IMR-90 (cell line): ENCODE results near the gene YIPF7. TPM values are rescaled to one million over a fixed set of nuclear protein-coding genes. Genes with fewer than 3 reads are reported as not detected.

Source experiments
- ATAC-seq: fragments of 200-7000 bp; cut with Tn5 transposase; 2 replicates; pipeline ENCODE4 v1.9.1; 2020; ENCODE audit warnings: low read depth, mild to moderate bottlenecking, moderate library complexity
- BruUV-seq: library from RNA; stranded (reverse); fragments of 400-500 nt; replicated peaks from 2 replicates; lab custom pipeline; 2021; lab: Mats Ljungman, UMichigan
- CTCF ChIA-PET: fragments of 300-600 bp; formaldehyde crosslinking; extraction: SDS; loops from one replicate; lab custom pipeline; 2021; ENCODE audit warnings: antibody characterized with exemption; lab: Yijun Ruan, JAX
- POLR2A ChIA-PET: fragments of 300-600 bp; sonication (Branson Sonifier 250); formaldehyde crosslinking; loops from one replicate; lab custom pipeline; 2022; ENCODE audit warnings: antibody characterized with exemption; ENCODE audit not compliant: unreplicated experiment; lab: Charles Lee
- DNase-seq: peaks from one replicate; pipeline ENCODE4 v3.0.0; 2013
- H2AFZ ChIP-seq: replicated peaks from 2 replicates; pipeline ENCODE3; 2013; ENCODE audit warnings: low read length, mild to moderate bottlenecking; ENCODE audit not compliant: poor library complexity
- H2AK5ac ChIP-seq: 2 replicates; pipeline ENCODE4 v1.6.1; 2013; ENCODE audit warnings: low read depth, low read length, inconsistent platforms
- H2AK9ac ChIP-seq: replicated peaks from 2 replicates; pipeline ENCODE3; 2013; ENCODE audit warnings: mild to moderate bottlenecking, low read depth, low read length, moderate library complexity; ENCODE audit not compliant: poor library complexity
- H2BK120ac ChIP-seq: 2 replicates; pipeline ENCODE4 v1.6.1; 2013; ENCODE audit warnings: low read depth, low read length, inconsistent platforms
- H2BK15ac ChIP-seq: 3 replicates; pipeline ENCODE4 v1.6.1; 2013; ENCODE audit warnings: low read depth, low read length, inconsistent platforms
- H2BK20ac ChIP-seq: 2 replicates; pipeline ENCODE4 v1.6.1; 2013; ENCODE audit warnings: low read depth, mild to moderate bottlenecking, inconsistent platforms, low read length, moderate library complexity
- H2BK5ac ChIP-seq: 2 replicates; pipeline ENCODE4 v1.6.1; 2013; ENCODE audit warnings: mild to moderate bottlenecking, low read depth, low read length, inconsistent platforms; ENCODE audit not compliant: poor library complexity, severe bottlenecking
- H3K14ac ChIP-seq: replicated peaks from 2 replicates; pipeline ENCODE4 v1.6.1; 2013; ENCODE audit warnings: low read depth, low read length, inconsistent platforms
- H3K18ac ChIP-seq: 2 replicates; pipeline ENCODE4 v1.6.1; 2013; ENCODE audit warnings: low read depth, low read length, control low read depth
- H3K23ac ChIP-seq: 2 replicates; pipeline ENCODE4 v1.6.1; 2013; ENCODE audit warnings: low read depth, low read length, inconsistent platforms
- H3K27ac ChIP-seq: 2 replicates; pipeline ENCODE4 v1.5.1; 2013; ENCODE audit warnings: mild to moderate bottlenecking, control low read depth, low read length; ENCODE audit not compliant: insufficient read depth
- H3K27me3 ChIP-seq: 2 replicates; pipeline ENCODE4 v1.6.1; 2013; ENCODE audit warnings: low read length; ENCODE audit not compliant: control insufficient read depth, insufficient read depth
- H3K36me3 ChIP-seq: 2 replicates; pipeline ENCODE4 v1.6.1; 2013; ENCODE audit warnings: low read length, mixed read lengths; ENCODE audit not compliant: control insufficient read depth, insufficient read depth
- H3K4ac ChIP-seq: 2 replicates; pipeline ENCODE4 v1.6.1; 2013; ENCODE audit warnings: low read depth, low read length, inconsistent platforms
- H3K4me1 ChIP-seq: 2 replicates; pipeline ENCODE4 v1.6.1; 2013; ENCODE audit warnings: low read length, mixed read lengths; ENCODE audit not compliant: control insufficient read depth, insufficient read depth
- H3K4me2 ChIP-seq: 2 replicates; pipeline ENCODE4 v1.6.1; 2013; ENCODE audit warnings: low read depth, mild to moderate bottlenecking, control low read depth, low read length, moderate library complexity
- H3K4me3 ChIP-seq: 2 replicates; pipeline ENCODE4 v1.5.1; 2013; ENCODE audit warnings: low read depth, mild to moderate bottlenecking, control low read depth, low read length, moderate library complexity; ENCODE audit not compliant: insufficient read depth
- H3K56ac ChIP-seq: 2 replicates; pipeline ENCODE4 v1.6.1; 2013; ENCODE audit warnings: low read length, inconsistent platforms; ENCODE audit not compliant: insufficient read depth; ENCODE audit errors: extremely low read depth
- H3K79me1 ChIP-seq, 2 experiments: 2 replicates each; pipeline ENCODE4 v1.6.1; 2013; ENCODE audit warnings: low read length in 2 of 2, inconsistent platforms in 1 of 2, low read depth in 1 of 2
- H3K9ac ChIP-seq: 2 replicates; pipeline ENCODE4 v1.6.1; 2013; ENCODE audit warnings: low read depth, low read length, control low read depth
- H3K9me1 ChIP-seq: 2 replicates; pipeline ENCODE4 v1.6.1; 2013; ENCODE audit warnings: low read length, inconsistent platforms; ENCODE audit not compliant: insufficient read depth
- H3K9me3 ChIP-seq: 2 replicates; pipeline ENCODE4 v1.6.1; 2013; ENCODE audit warnings: low read length; ENCODE audit not compliant: control insufficient read depth, insufficient read depth
- H4K20me1 ChIP-seq: 2 replicates; pipeline ENCODE4 v1.6.1; 2013; ENCODE audit warnings: low read length, inconsistent platforms; ENCODE audit not compliant: insufficient read depth
- H4K5ac ChIP-seq: 2 replicates; pipeline ENCODE4 v1.6.1; 2013; ENCODE audit warnings: mild to moderate bottlenecking, low read depth, low read length, control low read depth
- H4K8ac ChIP-seq, 2 experiments: 2 replicates each; pipeline ENCODE4 v1.6.1; 2013; ENCODE audit warnings: low read depth in 2 of 2, low read length in 2 of 2, control low read depth in 1 of 2, inconsistent platforms in 1 of 2
- H4K91ac ChIP-seq: 2 replicates; pipeline ENCODE4 v1.6.1; 2013; ENCODE audit warnings: low read depth, low read length, inconsistent platforms; ENCODE audit not compliant: insufficient read depth
- CHD1 ChIP-seq: IDR thresholded peaks from 2 replicates; pipeline ENCODE4 v1.6.1; 2012; ENCODE audit warnings: low read depth, low read length, improper control_type of control experiment
- ELK1 ChIP-seq: fragments of 150-350 bp; IDR thresholded peaks from 2 replicates; pipeline ENCODE4 v1.6.1; 2016; ENCODE audit warnings: low read depth, mild to moderate bottlenecking, low read length, moderate library complexity, borderline replicate concordance
- MAZ ChIP-seq: IDR thresholded peaks from 2 replicates; pipeline ENCODE4 v1.6.1; 2012; ENCODE audit warnings: low read depth, mild to moderate bottlenecking, low read length, improper control_type of control experiment, moderate library complexity, borderline replicate concordance
- USF2 ChIP-seq: fragments of 150-350 bp; IDR thresholded peaks from 2 replicates; pipeline ENCODE4 v1.6.1; 2017; ENCODE audit warnings: mild to moderate bottlenecking, antibody characterized with exemption, low read length, low read depth
- WGBS, 2 experiments: methylation state at CpG; one replicate each; pipeline versions ENCODE4 v1.1.5 to v1.1.7; 2013; ENCODE audit warnings: missing lambda C conversion rate in 2 of 2; ENCODE audit not compliant: insufficient read length in 1 of 2; ENCODE audit errors: extremely low coverage in 2 of 2; 5-methylcytosine and 5-hydroxymethylcytosine counted together
- dilution Hi-C: fragments of 300-500 bp; cut with HindIII; formaldehyde crosslinking; loops from one replicate; pipeline ENCODE4 v1.14.3; 2018; ENCODE audit warnings: low sequenced_read_pairs; ENCODE audit not compliant: unreplicated experiment
- in situ Hi-C: fragments of 300-500 bp; cut with MboI; formaldehyde crosslinking; loops from 3 replicates; pipeline ENCODE4 v1.14.3; 2019; ENCODE audit warnings: low sequenced_read_pairs, inconsistent platforms, mixed read lengths
- intact Hi-C: fragments of 100-400 bp; cut with micrococcal nuclease; formaldehyde crosslinking; loops from 2 replicates; pipeline ENCODE4 v1.10.0; 2022
- polyA plus RNA-seq, 3 experiments: library from polyadenylated mRNA; depleted of rRNA; stranded (reverse); fragments of >200 nt; gene quantifications; 2 replicates each; pipeline ENCODE4 v1.2.3, GENCODE V29; 2012; ENCODE audit warnings: low replicate concordance in 1 of 3
- total RNA-seq: library from RNA; depleted of rRNA; stranded (reverse); fragments of >200 nt; gene quantifications from 2 replicates; pipeline ENCODE4 v1.2.3, GENCODE V29; 2012; rRNA removed

Gene YIPF7
- total and polyA plus RNA-seq, 2 of the 4 experiments (the other 2 are of a cell fraction): not detected

- no peak overlapping the region for H2AK5ac ChIP-seq
- no peak for TF ChIP-seq MAZ
- TF ChIP-seq ELK1: no peak
- no peak for TF ChIP-seq USF2
- TF ChIP-seq CHD1: no peak
- no peak overlapping the region for H3K4me3 ChIP-seq
- no peaks in the 10 kb centered on the region for H3K27me3 ChIP-seq
- no peak overlapping the region for H3K23ac ChIP-seq
- no peaks in the 10 kb centered on the region for H3K4me1 ChIP-seq
- no peak overlapping the region for H2AK9ac ChIP-seq
- ATAC-seq: no peak
- no peak overlapping the region for H4K91ac ChIP-seq
- H3K18ac ChIP-seq: no peak overlapping the region
- H3K4me2 ChIP-seq: no peak overlapping the region
- H3K14ac ChIP-seq: no peak overlapping the region
- H3K9me1 ChIP-seq: no peaks in the 10 kb centered on the region
- no peak overlapping the region for H3K4ac ChIP-seq
- H3K36me3 ChIP-seq: no peaks in the 10 kb centered on the region
- intact Hi-C loops: no loop called here
- in situ Hi-C loops: no loop called here
- no peak overlapping the region for H3K56ac ChIP-seq
- no peak overlapping the region for H3K27ac ChIP-seq
- peaks cover 2% of the 10 kb centered on the region; the same call in 1 of the 2 replicates for H3K9me3 ChIP-seq
- 0% methylated on average over 1 of the region's 1 CpG; no CpG with 5 or more reads in 1 of the 2 experiments for WGBS, 2 experiments
- no peak for DNase-seq
- POLR2A ChIA-PET: no interaction called here
- BruUV-seq: no TSS peak
- no peak overlapping the region for H4K5ac ChIP-seq
- no peaks in the 10 kb centered on the region for H3K79me1 ChIP-seq
- H3K9ac ChIP-seq: no peak overlapping the region
- H4K8ac ChIP-seq: no peak overlapping the region
- CTCF ChIA-PET: no interaction called here
- no peak overlapping the region for H2BK15ac ChIP-seq
- no peak overlapping the region for H2BK120ac ChIP-seq
- H2AFZ ChIP-seq: no peak overlapping the region
- no peak overlapping the region for H2BK5ac ChIP-seq
- H4K20me1 ChIP-seq: no peaks in the 10 kb centered on the region
- no peak overlapping the region for H2BK20ac ChIP-seq
- dilution Hi-C loops: no loop called here
Observed at GRCh38 chr4:44578954-44579353, 72.5 kb downstream of the YIPF7 start.

Other genes with a start within 250 kb of the YIPF7 start
- gene KCTD8, start 202.8 kb downstream of the YIPF7 start, total RNA-seq: not detected in 2 replicates
- 0.03 TPM in 2 replicates for gene KCTD8, start 202.8 kb downstream of the YIPF7 start, polyA plus RNA-seq (2012; rRNA removed)
- 10.6 and 21.7 TPM in 2 replicates for gene GUF1, start 26.8 kb upstream of the YIPF7 start, total RNA-seq
- 8.3 and 9.9 TPM in 2 replicates for gene GUF1, start 26.8 kb upstream of the YIPF7 start, polyA plus RNA-seq (2012; rRNA removed)
- gene GNPDA2, start 74.9 kb upstream of the YIPF7 start, total RNA-seq: 13.4 and 23.1 TPM in 2 replicates
- 8.2 and 11.0 TPM in 2 replicates for gene GNPDA2, start 74.9 kb upstream of the YIPF7 start, polyA plus RNA-seq (2012; rRNA removed)